ENCODE data around the gene FADD.

The FADD gene, protein sequence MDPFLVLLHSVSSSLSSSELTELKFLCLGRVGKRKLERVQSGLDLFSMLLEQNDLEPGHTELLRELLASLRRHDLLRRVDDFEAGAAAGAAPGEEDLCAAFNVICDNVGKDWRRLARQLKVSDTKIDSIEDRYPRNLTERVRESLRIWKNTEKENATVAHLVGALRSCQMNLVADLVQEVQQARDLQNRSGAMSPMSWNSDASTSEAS

DNA sequence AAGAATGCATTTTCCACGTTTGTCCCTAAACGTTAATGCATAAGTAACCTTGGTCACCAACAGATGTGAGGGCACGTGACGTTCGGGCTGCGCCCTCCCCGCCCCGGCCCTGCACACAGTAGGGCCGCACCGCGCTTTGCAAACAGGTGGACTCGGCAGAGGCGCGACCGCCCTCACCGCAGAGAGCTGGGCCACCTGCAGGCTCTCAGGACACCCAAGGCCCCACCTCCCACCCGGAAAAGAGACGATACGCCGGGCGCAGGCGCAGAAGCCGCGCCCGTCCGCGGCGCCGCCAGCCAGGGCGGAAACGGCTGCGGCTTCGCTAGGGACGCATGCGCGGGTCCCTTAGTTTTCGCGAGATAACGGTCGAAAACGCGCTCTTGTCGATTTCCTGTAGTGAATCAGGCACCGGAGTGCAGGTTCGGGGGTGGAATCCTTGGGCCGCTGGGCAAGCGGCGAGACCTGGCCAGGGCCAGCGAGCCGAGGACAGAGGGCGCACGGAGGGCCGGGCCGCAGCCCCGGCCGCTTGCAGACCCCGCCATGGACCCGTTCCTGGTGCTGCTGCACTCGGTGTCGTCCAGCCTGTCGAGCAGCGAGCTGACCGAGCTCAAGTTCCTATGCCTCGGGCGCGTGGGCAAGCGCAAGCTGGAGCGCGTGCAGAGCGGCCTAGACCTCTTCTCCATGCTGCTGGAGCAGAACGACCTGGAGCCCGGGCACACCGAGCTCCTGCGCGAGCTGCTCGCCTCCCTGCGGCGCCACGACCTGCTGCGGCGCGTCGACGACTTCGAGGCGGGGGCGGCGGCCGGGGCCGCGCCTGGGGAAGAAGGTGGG lies at the start of gene FADD:
FADD (plus strand) TSS at position 377 of the 831 bp plus-strand sequence; CDS start at position 541, 164 bp downstream.
- peak; percentile 95 for DNase-seq

DNA sequence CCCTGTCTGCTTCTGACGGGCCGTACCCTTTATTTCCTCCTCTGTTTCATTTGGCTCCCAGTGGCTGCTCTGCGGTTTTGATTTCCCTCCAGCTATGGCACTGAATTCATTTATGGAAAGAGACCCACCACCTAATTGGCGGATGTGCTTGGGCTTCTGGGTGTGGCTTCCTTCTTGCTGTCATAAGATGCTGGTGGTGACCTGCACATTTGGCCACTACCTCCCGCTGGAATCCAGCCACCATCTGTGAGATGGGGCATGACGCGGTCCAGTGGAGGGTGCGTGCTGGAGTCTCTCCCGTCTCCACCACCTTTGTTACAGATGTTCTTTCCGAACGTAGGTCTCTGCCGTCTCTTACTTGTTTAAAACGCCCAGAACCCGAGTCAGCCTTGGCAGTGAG lies 47.7 kb upstream of the FADD start:
- no peak for DNase-seq

DNA sequence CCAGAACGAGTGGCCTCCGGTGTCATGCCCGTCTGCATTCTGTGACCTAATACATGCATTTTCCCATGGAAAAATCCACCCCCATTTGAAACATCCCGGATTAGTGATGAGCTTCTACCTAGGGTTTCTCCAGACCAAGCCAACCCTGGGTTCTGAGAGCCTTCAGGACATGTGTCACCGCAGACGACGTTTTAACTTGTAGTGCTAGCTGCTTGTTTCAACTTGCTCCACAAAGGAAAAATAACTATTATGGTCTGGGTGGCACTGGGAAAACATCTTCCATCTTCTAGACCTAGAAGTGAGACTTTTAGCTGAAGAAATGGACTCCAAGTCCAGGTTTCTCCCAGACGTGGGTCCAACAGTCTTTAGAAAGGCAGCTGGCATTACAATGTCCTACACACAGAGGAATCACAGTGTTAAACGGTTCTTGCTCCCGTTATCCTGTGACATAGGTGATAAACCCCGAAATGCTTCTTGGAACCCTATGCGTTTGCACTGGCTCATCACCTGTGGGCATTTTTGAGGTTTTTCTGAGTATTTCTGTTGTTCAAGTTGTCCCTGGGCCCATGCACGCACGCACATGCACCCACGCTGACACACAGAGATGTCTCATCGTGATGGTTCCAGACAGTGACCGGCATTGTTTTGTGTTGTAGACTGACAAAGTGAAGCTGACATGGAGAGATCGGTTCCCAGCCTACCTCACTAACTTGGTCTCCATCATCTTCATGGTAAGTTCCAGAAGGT lies 46.6 kb upstream of the FADD start:
- no peak for DNase-seq

DNA sequence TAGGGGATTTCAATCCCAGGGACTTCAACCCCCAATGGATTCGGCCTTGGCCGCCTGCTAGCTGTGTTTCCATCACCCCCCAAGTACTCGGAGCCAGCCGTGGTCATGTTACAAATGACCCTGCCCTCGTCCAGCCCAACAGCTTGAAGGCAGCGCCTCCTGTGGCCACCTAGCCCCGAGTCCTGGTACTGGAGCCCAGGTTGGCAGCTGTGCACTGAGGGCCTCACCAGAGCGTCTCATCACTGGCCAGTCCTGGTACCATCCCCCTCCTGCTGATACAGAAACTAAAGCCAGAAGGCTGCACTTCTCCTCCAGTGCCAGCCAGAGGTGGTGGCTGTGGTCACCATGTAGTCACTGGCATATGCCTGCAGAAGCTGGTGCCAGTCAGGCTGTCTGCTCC lies 44.9 kb upstream of the FADD start:
- peak; percentile 55 for DNase-seq

DNA sequence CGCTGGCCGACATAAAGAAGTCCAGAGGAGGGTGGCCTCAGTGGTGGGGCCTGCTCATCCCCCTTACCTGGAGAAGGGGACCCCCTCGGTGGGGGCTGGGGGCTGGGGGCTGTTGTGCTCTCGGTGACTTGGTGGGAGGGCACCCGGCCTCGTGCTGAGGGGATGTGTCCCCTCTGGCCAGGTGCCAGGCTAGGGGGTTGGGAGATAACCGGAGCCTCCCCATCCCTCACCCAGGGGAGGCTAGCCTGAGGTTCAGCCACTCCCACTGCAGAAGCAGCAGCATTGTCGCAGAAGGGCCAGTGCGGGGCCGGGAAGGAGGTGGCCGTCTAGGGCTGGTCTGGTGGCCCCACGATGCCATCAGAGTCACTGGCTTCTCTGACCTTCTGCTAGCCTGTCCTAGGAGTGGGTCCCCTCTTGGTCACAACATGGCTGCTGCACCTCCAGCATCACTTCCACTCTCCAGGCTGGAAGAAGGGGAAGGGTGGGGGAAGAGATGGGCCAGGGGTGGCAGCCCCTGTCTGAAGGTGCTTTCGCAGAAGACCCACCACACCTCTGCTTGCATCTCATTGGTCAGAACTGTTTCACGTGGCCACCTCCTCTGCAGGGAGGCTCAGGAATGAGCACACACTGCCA lies 44.2 kb upstream of the FADD start:
- no peak for DNase-seq

DNA sequence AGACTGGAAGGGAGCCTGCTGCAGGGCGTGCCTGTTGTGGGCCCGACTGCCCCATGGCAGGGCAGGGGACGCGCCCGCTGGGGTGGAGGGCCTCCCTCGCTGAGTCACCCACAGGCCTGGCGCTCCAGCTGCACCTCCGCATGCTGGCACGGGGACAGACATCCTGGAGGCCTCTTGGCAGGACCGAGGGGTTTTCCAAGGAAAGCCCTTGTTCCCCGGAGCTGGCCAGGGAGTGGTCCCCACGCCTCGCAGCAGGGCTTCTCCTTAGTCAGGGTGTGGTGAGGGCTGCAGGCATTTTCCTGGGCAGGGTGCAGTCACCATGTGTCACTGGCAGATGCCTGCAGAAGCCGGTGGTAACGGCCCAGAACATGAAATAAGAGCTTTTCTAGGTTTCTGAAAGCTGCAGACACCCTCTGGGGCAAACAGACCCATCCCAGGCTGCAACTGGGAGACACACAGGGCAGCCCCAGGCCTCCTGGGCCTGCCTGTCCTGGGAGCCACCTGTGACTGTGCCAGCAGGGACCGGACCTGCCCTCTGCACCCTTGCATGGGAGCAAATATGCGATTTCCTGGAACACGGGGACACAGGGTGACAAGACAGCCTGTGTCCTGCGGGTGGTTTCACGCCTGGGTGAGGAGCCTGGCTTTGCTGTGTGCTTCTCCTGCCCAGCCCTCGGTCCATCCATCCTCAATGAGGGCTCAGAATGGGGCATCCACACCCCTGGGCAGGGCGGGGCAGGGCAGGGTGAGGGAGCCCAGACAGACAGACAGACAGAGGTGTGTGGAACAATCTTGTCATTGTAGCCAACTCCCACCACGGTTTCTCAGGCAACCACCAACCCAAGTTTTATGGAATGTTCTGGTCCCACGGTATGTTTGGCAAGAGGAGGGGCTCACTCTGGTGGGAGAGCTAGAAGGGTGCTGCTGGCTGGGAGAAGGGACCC lies 43.2 kb upstream of the FADD start:
- DNase-seq = peak; percentile 59

DNA sequence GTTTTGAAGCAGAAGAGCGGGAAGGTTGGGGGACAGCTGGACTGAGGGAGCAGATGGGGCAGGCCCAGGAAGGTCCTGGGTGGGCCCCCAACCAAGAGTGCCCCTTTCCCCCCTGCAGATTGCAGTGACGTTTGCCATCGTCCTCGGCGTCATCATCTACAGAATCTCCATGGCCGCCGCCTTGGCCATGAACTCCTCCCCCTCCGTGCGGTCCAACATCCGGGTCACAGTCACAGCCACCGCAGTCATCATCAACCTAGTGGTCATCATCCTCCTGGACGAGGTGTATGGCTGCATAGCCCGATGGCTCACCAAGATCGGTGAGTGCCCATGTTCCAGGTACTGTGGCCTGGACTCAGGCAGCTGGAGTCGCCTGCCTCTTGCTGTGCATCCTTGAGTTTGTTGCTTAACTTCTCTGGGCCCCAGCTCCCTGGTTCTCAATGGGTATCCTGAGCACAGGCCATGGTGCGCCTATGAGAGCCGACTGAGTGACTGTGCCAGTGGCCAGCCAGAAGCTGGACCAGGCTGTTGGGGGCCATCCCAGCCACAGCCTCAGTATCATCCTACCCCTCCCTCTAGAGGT lies 42.0 kb upstream of the FADD start:
- no peak for DNase-seq

DNA sequence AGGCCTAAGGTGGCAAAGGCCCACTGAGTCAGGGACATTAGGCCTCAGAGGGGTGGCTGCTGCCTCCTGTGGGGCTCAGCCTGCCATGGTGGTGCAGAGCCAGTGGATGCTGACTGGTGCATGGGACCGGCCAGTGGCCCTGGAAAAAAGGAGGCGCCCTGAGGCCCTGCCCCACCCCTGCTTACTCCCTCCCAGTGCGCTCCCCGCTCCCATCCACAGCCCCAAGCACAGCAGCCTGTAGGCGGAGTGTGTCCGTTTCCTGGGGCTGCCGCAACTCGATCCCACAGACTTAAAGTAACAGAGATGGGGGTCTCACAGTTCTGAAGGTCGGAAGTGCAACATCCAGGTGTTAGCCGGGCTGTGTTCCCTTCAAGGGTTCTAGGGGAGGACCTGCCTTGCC lies 38.4 kb upstream of the FADD start:
- DNase-seq = no peak

DNA sequence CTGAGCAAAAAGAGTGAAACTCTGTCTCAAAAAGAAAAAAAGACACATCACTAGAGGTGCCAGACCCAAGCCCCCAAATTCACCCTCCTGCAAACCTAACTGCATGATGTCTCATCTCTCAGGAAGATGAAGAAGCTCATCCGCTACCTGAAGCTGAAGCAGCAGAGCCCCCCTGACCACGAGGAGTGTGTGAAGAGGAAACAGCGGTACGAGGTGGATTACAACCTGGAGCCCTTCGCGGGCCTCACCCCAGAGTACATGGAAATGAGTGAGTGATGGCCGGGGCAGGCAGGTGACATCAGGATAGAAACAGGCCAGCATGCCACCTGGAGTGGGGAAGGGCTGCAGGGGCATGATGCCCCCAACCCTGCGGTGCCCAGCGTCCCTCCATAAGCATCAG lies 36.0 kb upstream of the FADD start:
- DNase-seq = no peak

DNA sequence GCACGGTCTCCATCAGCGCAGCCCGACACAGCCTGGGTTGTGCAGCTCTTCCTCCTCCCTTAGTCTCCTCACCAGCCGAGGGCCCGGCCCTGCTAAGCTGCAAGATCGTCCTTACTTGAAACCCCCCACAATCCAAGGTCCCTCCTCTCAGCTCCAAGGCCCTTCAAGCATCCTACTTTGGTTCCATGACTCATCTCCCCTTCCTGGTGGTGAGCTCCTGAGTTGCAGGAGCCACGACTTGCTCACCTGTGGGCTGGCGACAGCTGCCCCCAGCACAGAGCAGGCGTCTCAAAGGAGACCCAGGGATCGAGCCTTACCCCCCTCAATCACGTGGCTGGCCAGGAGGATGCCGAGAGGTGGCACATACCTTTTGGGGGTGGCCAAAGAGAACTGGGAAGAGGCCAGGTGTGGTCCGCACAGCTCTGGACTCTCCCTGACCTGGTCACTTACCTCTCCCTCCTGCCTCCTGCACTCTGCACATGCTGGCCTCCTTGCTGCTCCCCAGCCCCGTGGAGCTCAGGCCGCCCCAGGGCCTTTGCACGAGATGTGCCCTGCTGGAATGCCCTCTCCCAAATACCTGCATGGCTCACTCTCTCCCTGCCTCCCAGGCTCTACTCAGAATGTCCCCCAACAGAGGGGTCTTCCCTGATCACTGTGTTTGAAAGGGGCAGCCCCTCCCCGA lies 35.2 kb upstream of the FADD start:
- DNase-seq = no peak

DNA sequence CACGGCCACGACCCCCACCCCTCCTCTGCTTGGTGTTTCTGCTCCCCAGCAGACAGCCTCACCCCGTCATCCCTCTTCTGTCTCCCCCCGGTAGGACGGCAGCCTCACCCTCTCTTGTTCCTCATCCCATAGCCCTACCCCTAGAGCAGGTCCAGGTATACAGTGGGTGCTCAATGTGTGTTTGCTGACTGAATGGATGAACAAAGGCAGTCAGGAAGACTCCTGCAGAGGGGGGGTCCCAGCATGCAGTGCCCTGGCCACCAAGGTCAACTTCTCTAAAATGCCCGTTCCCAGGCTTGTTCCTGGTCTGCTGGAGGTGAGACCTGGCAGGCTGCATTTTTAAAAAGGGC lies 34.7 kb upstream of the FADD start:
- no peak for DNase-seq

DNA sequence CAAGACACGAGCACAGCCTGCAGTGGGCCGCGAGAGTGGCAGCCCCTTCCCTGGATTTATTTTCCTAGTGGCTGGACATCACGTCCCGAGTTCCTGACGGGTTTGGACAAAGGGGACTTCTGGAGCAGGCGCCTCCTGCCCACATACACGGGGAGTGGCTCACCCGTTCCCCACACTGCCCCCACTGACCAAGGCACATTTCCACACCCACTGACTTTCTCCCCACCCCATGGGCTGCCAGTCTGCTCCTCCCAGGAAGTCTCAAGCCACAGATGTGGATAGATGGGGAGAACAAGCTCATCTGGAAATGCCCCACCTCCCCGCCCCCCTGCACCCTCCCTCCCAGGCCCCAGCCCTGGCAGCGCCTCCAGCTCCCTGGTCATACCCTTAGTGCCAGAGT lies 34.0 kb upstream of the FADD start:
- no peak for DNase-seq

DNA sequence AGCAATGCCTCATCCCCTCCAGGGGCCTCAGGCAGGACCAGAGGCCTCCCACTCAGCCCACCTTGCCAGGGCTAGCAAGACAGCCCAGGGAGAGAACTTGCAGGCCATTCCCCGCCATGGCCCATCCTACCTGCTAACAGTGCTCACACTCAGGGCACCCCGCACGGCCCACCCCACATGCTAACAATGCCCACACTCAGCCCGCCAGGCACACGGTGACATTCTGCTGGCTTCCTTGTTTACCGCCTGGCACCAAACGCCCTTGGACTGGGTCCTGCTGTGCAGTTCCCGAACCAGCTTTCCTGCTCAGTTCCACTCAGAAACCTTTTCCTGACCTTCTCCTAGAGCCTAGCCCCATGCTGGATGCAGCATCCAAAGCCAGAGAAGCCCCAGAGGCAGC lies 33.5 kb upstream of the FADD start:
- no peak for DNase-seq

DNA sequence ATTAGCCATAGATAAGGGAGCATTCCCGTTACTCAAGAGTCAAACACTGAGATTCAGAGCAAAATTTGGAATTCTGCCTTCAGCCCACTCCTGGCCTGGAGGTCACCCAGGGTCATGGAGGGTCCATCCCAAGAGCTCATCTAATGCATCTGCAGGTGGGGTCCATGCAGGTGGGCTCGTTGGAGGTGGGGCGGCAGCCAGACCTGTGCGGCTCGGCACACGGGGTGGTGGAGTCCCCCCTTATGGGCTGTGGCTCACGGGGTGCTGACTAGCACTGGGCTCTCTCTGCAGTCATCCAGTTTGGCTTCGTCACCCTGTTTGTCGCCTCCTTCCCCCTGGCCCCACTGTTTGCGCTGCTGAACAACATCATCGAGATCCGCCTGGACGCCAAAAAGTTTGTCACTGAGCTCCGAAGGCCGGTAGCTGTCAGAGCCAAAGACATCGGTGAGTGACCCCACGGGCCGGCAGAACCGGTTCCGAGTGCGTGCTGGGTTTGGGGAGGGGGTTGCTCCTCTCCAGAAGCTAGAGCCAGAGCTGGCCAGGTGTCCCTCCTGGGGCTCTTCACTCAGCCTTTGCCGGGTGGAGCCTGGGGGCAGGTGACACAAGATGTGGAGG lies 32.4 kb upstream of the FADD start:
- no peak for DNase-seq

DNA sequence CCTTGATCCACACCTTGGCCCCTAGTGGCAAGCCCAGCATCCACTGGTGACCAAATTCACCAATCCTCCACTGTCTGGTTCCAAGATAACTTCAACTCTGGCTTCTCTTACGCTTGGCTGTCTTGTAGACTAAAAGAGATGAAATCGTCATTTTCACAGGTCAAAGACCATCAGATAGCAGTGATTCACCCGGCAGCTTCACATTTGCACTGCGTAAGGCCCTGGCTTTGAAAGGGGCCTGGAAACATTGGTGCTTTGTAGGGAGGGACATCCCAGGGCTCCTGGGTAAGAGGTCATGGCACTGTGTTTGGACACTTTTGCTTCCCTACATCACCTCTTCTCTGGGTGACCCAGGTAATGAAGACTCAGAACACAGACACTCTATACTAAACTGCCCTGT lies 30.1 kb upstream of the FADD start:
- DNase-seq = no peak

DNA sequence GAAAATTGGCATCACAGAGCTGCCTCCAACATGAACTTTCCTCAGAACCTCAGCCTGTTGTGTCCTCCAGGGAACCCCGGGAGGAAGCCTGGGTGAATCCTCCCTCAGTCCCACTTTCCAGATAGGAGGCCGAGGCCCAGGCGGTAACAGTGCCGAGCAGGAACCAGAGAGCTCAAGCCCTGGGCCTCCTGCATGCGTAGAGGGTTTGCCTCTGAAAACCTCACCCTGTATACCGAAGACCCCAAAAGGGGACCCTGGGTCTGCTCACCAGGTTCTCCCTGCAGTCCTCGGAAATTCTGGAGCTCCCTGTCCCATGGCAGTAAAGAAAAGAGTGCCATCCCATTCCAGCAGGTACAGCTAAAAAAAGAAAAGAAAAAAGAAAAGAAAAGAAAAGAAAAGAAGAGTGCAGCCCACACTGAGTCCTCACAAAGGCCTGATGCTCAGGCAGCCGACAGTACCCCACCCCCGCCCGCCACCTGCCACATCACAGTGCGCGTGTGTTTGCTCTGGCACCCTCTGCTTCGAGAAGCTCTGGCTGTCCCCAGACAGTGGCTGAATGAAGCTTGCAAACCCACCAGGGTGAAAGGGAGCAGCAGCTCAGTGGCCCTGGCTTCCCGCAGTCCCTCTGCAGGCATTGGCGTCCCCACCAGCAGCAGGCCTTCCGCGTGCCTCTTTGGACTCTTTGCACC lies 28.4 kb upstream of the FADD start:
- no peak for DNase-seq

DNA sequence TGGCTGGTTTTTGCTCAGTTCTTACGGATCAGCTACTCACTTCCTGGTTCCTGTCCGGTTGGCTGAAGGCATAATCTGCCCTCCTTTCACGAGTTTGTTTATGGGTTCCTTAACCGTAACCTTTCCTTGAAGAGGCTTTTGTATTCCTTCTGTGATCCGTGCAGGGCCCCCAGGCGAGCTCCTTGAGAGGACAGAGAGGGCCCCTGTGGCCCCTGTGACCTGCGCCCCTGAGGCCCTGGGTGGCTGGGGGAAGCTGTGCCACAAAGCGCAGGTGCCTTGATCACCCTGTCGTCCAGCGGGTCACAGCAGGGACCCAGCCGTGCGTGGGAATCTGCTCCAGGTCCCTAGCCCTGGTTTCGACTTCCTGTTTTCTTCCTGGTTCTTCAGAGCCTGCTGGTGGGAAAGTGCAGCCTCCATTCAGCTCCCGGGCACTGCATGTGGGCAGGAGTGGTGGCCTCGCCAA lies 27.8 kb upstream of the FADD start:
- DNase-seq = no peak

DNA sequence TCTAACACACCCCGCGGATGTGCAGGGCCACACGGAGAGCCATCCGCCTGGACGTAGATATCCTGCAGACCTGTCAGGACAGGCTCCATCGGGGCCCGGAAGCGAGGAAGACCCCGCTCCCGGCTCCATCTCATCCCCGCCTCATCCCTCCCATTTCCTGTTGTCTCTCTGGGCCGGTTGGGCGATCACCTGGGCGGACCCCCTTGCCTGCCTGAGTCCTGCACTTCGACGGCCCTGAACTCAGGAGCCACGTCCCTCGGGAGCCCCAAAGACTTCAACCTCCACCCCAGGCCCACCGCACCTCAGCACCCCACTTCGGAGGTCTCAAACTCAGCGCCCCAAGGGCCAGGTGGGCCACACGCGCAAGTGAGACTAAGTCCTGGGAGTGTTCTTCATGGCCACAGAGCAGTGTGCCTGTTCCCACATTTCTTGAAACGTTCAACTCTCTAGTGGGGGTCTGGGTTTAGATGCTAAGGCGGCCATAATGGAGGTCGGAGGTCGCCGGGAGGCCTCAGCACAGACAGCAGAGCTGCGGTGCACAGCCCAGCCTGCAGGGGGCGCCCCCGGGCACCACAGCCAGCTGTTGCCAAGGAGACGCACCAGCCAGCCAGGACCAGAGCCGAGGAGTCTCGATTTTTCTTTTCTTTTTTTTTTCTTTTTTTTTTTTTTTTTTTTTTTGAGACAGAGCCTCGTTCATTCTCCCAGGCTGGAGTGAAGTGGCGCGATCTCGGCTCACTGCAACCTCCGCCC lies 26.0 kb upstream of the FADD start:
- DNase-seq = no peak

DNA sequence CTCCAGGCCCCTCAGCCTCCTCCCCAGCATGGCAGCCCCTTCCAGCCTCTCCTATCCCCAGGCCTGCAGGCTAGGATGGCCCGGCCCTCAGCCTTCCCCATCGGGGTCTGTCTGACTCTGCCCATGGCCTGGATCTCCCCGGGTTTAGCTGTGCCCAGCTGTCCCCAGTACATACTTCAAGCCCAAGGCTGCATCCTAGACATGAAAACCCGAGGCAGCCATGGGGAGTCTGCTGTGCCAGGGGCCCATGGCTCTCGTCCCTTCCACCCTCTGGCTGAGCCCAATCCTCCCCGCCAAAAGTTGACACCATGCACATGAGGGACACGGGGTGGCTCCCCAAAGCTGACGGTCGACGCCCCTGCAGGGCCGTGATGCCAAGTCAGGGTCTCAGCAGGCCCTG lies 22.2 kb upstream of the FADD start:
- no peak for DNase-seq

Data from right hindlimb (tissue), 1 donor.